Non-pigmented ciliary epithelial cell (primary cell): Measurements from ENCODE around the gene SCRN1.

Experiments used
- DNase-seq: peaks from one replicate; pipeline ENCODE4 v3.0.0-alpha.2; 2010; ENCODE audit warnings: low read depth

The SCRN1 gene

DNA sequence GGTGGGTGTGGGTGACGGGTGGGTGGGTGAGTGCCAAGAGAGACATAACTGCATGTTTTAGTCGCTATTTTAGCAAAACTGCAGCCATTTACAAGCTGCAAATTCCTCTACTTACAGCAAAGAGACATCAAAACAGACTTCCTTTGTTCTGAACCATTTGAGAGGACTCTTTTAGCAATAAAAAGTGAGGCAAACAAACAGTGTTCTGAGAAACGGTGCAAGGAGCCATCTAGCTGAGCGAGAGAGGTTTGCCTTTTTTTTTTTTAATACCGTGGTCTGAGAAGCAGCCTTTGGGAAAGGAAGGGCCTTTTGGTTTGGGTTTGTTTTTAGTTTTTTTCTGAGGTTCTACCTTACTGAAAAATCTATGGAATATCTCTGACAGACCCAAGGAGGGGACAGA, 62.9 kb downstream of the SCRN1 start:
- no peak for DNase-seq

DNA sequence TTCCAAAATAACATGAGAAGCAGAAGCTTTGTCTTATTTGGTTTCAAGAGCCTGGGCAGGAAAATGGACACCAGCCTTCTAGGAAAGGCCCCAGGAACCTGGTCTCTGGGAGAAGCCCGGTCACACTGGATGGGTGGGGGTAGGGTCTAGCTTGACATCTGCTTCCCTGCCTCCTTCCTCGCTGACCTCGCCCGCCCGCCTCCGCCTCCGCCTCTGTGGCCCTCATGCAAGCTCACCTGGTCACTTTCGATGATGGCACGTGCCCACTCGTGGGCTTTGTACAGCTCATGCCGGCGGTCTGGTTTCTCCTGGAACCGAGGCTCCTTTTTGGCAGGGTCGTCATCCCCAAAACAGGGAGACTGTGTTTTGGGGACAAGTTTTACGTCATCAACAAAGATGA, 63.4 kb downstream of the SCRN1 start:
- DNase-seq, result no peak

DNA sequence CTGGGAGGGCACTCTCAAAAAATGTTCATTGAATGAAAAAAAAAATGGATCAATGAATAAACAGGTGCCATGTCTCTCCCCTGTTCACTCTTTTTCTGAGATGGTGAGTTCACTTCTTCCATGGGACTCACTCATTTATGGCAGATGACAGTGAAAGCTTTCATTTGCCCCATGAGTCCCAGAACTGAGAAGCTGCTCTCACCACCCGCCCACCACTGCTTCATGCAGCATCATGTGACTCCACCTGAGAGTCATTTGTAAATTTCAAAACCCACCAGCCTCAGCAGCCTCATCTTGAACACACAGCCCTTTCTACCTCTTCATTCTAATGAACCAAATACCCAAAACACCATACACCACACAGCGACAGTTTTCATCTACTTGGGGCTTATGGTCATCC, 64.9 kb downstream of the SCRN1 start:
- no peak for DNase-seq

DNA sequence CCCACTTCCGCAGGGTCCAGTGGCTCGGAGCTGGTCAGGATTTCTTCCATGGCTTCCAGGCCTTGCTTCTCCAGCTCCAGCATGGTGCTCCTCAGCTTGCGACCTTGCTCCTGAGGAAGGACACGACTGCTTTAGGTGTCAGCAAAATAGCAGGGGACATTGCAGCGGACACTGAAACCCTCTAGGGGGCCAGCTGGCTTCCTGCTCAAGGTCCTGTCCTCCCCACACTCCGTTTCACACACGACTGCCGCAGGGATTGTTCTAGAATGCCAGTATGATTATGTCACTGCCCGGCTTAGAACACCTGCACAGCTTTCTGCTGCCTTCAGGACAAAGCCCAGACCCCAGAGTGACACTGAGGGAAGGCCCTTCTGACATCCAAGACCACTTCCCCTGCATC, 65.6 kb downstream of the SCRN1 start:
- no peak for DNase-seq

DNA sequence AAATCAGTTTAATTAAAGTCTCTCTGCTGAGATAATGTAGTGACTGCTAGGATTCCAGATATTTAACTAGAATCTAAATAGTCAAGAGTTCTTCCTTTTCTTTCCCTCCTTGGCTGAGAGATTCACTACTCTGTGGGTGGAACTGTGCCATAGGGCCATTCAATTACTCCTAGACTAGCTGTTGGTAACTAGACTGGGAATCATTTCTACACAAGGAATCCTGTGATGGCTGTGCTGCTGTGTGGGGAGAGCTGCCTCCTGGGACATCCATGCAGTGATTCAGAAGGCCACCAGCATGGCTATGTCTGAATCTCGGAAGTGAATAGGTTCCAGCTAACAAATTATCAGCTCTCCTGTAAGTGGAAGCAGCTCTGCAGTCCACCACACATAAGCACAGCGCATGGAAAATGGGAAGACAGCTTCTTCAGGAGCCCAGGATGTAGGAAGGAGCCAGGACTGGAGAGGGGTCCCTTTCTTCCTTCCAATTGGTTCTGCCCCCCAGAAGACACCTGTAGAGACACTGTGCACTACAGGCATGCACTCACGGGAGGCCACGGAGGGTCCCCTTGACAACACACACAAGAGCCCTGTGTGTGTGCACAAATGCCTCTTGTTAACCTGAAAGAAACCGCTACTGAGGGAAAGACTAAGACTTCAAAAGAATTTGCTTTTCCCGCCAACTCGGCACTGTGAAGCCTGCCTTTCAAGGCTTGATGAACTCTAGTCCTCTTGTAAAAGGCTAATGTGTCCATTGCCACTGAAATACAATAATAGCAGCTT, 66.5 kb downstream of the SCRN1 start:
- no peak for DNase-seq

DNA sequence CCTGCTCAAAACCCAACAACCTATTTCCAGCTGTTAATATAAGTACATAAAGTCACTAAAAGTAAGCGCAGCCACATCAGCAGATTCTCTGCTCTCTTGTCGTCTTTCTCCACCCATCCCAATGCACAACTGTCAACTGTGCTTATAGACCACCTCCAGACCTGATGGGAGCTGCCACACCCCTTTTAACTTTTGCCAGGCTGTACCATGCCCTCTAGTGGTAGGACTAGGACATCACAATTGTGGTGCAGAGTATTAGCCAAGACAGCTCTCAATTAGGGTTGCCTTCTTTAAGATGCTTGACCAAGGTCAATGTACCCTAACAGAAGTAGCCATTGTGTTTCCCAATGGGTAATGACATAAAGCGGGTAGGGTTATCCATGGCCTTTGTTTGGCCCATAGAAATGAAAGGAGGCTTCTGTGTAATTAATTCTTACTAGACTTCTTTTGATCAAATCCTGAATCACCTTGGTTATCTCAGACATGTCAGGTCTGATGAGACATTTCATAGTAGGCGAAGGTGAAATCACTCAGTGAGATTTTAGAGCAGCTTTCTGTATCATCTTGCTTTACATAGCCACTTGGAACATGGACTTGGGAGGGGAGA, 68.1 kb downstream of the SCRN1 start:
- no peak for DNase-seq

DNA sequence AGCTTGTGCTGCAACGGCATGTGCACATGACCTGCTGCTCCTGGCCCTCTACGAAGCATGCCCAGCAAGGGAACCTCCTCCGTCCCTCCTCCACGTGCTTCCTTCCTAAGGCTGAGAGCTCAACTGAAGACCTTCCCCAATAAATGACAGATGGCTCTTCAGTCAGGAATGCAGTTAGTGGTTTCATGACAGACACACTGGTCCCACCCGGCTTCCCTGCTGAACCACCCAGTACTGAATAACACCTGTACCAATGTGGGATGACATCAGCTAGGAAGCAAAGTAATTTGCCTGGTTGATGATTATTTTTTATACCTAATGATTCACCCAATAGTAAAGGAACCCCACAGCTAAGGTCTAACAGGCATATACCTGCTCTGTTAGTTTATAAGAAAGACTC, 69.1 kb downstream of the SCRN1 start:
- DNase-seq, result no peak

DNA sequence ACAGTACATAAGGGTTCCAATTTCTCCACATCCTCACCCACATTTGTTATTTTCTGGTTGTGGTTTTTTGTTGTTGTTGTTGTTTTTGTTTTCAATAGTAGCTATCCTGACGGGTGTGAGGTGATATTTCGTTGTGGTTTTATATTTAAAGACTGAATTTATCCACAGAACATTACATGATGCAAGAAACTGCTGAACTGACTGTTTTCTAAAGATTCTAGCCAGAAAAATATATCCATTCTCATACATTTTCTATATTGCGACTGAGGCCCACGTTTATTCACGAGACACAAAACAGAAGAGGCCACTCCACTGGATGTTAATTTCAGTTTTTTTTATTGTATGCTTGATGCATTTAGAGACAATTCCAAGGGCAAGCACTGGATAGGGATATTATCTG, 69.8 kb downstream of the SCRN1 start:
- DNase-seq, result no peak

DNA sequence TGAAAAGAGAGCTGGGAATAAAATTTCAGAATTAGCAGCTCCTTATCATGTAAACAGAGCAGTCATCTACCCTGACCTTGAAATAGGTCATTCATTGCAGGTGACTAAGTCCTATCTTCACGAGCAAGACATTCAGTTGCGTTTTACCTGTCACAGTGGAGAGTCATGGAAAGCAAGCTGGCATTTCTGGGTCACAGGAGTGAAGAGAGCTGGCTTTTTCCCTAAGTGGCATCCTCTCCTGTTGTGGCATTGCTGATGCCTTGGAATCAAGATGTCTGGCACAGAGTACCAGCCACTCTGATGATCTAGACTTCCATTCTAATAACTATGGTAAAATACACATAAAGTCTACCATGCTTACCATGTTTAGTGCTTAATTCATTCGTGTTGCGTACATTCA, 70.8 kb downstream of the SCRN1 start:
- DNase-seq, result no peak

DNA sequence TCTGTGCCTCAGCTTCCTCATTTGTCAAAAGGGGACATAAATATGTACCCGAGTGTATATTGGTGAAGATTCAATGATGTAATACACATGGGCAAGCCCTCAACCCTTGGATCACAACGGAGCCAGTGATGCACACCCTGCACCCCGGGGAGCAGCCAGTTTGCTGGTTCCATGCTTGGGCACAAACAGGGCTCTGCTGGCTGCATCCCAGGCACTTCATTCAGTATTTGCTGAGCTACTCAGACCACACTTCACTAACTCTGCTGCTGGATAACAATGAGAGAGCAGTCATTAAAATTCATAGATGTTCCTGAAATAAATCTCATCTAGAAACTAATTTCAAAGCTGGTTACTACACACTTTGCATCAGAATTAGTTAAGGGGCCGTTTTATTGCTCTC, 72.0 kb downstream of the SCRN1 start:
- DNase-seq, result no peak

DNA sequence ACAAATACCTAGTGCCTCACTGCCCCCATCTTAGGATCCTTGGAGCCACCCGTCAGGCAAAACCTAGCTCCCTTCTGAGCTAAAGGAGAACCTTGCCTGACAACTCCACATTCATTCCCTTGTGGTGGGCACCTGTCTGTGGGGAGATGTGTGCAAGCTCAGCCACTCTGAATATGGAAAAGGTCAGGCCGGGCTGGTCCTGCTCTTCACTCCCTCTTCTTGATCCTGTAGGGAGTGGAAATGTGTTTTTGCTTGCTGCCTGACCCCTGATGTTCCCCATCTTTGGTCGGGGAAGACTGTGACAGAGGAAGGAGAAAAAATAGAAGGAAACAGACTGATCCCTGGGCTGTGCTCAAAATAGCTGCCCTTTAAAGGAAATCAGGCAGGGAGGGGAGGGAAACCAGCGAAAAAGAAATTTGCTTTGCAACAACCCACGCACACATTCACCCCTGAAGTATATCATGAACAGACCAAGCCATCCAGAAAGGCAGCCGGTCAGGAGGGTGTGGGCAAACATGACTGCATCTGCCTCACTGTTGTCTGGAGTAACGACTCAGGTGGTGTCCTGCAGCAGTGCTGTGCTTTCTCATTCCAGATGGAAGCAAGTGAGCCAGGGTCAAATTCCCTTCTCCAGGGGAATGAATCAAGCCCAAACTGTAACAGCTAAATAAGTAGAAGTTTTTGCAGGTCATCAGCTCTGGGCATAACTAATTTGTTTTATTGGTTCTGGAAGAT, 74.0 kb downstream of the SCRN1 start:
- DNase-seq, result no peak

DNA sequence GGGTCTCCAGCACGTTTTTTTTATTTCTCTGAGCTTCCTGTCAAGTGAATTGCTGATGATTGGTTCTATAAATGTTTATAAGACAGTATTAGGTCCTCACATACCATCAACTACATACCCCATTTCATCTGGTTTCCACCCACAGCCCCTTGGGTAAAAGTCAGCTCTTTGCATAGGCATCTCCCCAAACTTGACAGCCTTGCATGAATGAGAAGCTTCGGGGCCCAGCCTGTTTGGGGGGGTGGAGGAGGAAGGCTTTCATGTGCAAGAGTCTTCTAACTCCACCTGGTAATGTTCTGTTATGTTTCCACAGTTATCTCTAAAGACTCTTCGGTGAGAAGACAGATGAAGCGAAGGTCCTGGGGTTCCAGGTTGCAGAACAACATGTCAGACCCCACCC, 75.4 kb downstream of the SCRN1 start:
- no peak for DNase-seq

DNA sequence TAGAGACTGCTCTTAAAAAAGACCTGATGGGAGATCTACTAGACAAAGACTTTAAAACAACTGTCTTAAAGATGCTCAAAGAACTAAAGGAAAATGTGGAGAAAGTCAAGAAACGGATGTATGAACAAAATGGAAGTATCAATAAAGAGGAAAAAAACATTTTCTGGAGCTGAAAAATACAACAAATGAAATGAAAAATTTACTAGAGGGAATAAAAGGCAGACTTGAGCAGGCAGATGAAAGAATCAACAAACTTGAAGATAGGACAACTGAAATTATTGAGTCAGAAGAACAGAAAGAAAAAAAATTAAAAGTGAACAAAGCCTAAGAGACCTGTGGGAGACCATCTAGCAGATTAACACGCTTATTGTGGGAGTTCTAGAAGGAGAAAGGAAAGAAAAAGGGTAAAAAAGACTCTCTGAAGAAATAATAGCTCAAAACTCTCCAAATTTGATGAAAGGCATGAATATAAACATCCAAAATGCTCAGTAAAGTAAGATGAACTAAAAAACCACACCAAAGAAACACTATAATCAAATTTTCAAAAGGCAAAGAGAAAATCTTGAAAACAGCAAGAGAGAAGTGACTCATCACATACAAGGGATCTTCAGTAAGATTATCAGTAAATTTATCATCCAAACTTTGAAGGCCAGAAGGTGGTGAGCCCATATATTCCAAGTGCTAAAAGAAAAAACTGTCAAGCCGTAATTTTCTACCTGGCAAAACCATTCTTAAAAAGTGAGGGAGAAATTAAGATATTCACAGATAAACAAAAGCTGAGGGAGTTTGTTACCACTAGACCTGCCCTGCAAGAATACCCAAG, 83.2 kb downstream of the SCRN1 start:
- DNase-seq, result no peak

DNA sequence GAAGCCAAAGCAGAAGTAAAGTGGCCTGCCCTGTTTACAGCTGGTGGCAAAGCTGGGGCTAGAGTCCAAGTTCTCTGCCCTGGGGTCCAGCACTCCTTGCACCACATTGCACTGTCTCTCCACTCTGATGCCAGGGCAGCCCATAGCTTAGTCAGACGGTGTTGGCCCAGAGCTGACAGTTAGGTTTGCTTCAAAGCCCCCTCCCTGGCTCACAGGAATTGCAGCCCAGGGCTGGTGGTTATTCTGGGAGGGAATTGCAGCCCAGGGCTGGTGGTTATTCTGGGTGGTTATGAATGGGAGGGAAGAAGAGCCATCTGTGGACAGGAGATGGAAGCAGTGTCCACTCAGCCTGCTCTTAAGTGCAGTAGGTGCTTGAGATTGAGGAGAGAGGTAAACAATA, 88.9 kb downstream of the SCRN1 start:
- DNase-seq, result no peak

DNA sequence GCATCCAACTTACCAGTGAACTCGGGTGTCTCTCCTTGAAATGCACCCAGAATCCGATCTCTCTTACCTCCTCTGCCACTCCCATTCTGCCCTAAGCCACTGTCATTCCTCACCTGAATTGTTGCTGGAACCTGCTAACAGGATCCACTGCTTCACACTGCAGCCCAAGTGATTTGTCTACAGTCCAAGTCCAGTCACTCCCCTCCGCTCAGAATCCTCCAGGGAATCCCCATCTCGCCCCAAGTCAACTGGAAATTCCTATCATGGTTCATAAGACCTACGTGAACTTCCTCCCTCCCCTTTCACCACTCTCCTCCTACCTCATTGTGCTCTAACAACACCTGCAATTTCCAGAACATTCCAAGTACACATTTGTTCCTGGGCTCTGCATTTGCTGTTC, 91.3 kb downstream of the SCRN1 start:
- DNase-seq, result no peak

DNA sequence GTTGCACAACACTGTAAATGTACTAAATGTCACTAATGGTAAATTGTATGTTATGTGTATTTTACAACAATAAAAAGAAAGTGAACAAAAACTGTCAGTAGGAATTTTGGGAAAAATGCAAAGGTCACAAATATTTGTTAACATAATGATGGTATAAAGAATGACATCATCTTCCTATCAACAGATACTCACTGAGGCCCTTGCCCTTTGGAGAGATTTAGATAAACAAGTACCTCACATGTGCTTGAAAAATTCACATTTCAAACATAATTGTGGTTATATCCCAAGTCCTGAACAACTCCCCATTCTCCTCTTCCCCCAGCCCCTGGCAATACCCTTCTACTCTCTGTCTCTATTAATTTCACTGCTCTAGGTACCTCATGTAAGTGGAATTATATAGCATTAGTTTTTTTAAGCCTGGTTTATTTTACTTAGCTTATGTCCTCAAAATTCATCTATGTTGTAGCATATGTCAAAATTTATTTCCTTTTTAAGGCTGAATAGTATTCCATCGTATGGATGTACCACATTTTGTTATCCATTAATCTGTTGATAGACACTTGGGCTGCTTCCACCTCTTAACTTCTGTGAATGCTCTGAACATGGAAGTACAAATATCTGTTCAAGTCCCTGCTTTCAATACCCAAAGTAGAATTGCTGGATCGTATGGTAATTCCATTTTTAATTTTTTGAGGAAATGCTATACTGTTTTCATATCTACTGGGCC, 92.8 kb downstream of the SCRN1 start:
- no peak for DNase-seq

DNA sequence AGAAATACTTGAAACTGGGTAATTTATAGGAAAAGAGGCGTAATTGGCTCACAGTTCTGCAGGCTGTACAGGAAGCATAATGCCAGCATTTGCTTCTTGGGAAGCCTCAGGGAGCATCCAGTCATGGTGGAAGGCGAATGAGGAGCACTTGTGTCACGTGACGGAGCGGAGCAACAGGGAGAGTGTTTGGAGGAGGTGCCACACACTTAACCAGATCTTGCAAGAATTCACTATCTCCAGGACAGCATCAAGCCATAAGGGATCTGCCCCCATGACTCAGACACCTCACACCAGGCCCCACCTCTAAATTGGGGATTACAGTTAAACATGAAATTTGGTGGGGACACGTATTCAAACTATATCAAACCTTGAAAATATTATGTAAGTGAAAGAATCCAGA, 94.0 kb downstream of the SCRN1 start:
- no peak for DNase-seq

DNA sequence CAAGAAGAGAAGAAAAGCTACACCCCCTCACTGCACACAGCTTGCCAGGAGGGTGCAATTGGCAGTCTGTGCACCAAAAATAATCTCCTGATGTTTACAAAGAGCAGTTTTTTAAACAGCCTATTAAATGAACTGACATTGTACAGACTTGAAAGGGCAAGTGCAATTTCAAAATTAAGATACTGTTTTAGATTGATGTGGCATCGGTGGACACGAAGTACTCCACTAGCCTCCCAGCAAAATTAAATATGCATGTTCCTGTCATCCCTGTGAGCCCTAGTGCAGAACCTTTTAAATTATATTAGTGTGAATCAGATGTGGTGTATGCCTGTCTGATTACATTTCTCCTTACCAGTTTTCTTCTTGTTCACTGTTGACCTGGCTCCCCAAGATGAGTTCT, 95.3 kb downstream of the SCRN1 start:
- no peak for DNase-seq

DNA sequence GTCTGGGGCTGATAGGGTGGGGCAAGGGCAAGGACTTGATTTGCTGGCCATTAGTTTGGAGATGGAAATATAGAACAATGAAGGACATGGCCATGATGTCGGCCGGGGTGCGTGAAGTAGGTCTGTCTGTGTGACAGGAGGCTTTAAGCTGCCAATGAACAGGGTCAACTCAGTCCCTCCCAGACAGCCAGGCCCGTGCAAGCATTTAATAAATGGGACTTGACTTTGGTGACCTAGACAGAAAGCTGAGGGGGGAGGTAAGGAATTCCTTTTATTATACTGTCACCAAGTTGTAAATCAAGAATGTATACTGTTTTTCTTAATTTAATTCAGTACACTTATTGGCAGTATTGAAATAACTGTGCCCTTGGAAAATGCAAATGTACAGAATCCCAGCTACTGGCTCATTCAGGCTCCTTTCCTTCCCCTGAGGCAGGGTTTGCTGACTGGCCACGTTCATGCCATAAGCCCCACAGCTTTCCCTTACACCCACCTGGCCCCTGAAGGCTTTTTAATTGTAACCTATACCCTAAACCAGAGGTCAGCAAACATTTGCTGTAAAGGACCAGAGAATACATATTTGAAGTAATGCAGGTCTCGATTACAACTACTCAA, 96.1 kb downstream of the SCRN1 start:
- no peak for DNase-seq

DNA sequence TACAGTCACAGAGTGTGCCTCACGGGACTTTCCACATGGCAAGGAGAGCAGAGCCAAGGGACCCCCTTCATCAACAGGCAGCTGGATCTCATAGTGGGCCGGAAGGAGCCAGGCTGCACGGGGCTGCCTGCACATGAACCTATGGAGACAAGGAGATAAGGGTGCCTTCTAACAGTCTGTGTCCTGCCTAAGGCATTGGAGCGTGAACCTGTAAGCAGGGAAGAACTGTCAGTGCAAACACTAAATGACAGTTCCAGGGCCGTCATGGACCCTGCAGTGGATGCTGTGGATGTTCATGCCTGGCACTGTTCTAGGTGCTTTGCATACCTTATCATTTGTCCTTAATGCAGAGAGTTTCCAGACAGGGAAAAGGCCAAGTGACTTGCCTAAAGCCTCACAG, 97.4 kb downstream of the SCRN1 start:
- DNase-seq, result no peak

DNA sequence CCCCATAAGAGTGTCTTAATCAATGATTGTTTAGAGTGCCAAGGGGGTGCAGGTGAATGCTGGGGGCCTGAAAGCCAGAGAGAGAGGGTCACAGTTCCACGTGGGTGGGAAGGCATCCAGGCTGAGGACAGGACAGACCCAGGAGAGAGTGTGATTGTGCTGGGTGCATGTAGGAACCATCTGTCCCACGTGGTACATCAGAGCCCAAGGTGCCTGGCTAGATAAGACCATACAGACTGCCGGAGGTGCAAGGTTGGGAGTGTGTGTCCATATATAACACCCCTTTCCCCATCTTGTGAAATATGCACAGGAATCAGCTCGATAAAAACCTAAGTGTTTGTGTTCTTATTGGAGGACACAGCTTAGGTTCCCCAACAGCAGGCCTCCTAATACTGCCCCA, 97.8 kb downstream of the SCRN1 start:
- DNase-seq, result no peak
